Muscle of leg (tissue), 11 donors: ENCODE measurements around the gene SYT2. TPM values are rescaled to one million over a fixed set of nuclear protein-coding genes. Genes with fewer than 3 reads are reported as not detected.
"Not testable (repeated sequence)": the region's sequence is repeated elsewhere in the genome, so short reads cannot be mapped to it uniquely, and the experiment has no call there.

Source experiments
- DNase-seq: peaks from one replicate; pipeline ENCODE4 v3.0.0; 2013
- H3K27ac ChIP-seq: one replicate; pipeline ENCODE4 v1.5.1; 2013; ENCODE audit warnings: mild to moderate bottlenecking, low read length, control low read depth
- H3K27me3 ChIP-seq: one replicate; pipeline ENCODE4 v1.6.1; 2013; ENCODE audit warnings: low read length; ENCODE audit not compliant: control insufficient read depth, insufficient read depth
- H3K36me3 ChIP-seq: one replicate; pipeline ENCODE4 v1.6.1; 2013; ENCODE audit warnings: low read length; ENCODE audit not compliant: control insufficient read depth, insufficient read depth
- H3K4me1 ChIP-seq: one replicate; pipeline ENCODE4 v1.6.1; 2013; ENCODE audit warnings: low read length; ENCODE audit not compliant: control insufficient read depth, insufficient read depth
- H3K4me3 ChIP-seq: one replicate; pipeline ENCODE4 v1.5.1; 2013; ENCODE audit warnings: low read length, control low read depth
- H3K9me3 ChIP-seq: replicated peaks from 2 replicates; pipeline ENCODE4 v1.6.1; 2013; ENCODE audit warnings: low read depth, low read length; ENCODE audit not compliant: control insufficient read depth
- WGBS: methylation state at CpG from one replicate; pipeline ENCODE4 v1.1.5; 2013; ENCODE audit warnings: missing lambda C conversion rate; ENCODE audit not compliant: insufficient coverage; 5-methylcytosine and 5-hydroxymethylcytosine counted together
- polyA plus RNA-seq, 8 donors: library from polyadenylated mRNA; unstranded; fragments of 120-200 nt; gene quantifications; one replicate each; pipeline versions ENCODE4 v1.2.1 to v1.2.3, GENCODE V29; 2013; ENCODE audit warnings: inconsistent platforms in 1 of 8, low replicate concordance in 1 of 8; ENCODE audit not compliant: insufficient read length in 8 of 8, insufficient read depth in 1 of 8
- total RNA-seq: library from RNA; stranded (reverse); fragments of 120-200 nt; gene quantifications from one replicate; pipeline ENCODE4 v1.2.4, GENCODE V29; 2013

Gene SYT2
- total and polyA plus RNA-seq, 9 donors, result 0.04 to 0.63 (median 0.33) TPM

- H3K36me3 ChIP-seq, result peaks cover 16% of the 10 kb centered on the region
- H3K27me3 ChIP-seq, result no peaks in the 10 kb centered on the region
- no peak overlapping the region for H3K4me3 ChIP-seq
- WGBS, result no CpG with 5 or more reads among the region's 1 CpG
- no peaks in the 10 kb centered on the region for H3K9me3 ChIP-seq
- H3K27ac ChIP-seq, result peak overlapping the region; percentile 83
- peaks cover 58% of the 10 kb centered on the region for H3K4me1 ChIP-seq
- DNase-seq, result peak; percentile 78
These were observed 123.4 kb downstream of the SYT2 start for GRCh38 chr1:202586871-202587270.

- no peaks in the 10 kb centered on the region for H3K27me3 ChIP-seq
- H3K4me3 ChIP-seq, result no peak overlapping the region
- 8% methylated on average over 3 of the region's 4 CpGs for WGBS
- peaks cover 53% of the 10 kb centered on the region for H3K4me1 ChIP-seq
- peaks cover 19% of the 10 kb centered on the region for H3K36me3 ChIP-seq
- DNase-seq, result peak; percentile 79
- peak overlapping the region; percentile 83 for H3K27ac ChIP-seq
- no peaks in the 10 kb centered on the region for H3K9me3 ChIP-seq
These were observed 124.0 kb downstream of the SYT2 start for GRCh38 chr1:202586018-202586821.

GRCh38 chr1:202585590-202585933, 124.7 kb downstream of the SYT2 start:
- peaks cover 53% of the 10 kb centered on the region for H3K4me1 ChIP-seq
- no peak overlapping the region for H3K27ac ChIP-seq
- H3K27me3 ChIP-seq, result no peaks in the 10 kb centered on the region
- no peak for DNase-seq
- peaks cover 25% of the 10 kb centered on the region for H3K36me3 ChIP-seq
- H3K4me3 ChIP-seq, result no peak overlapping the region
- H3K9me3 ChIP-seq, result no peaks in the 10 kb centered on the region

GRCh38 chr1:202584707-202585589, 125.3 kb downstream of the SYT2 start:
- no peaks in the 10 kb centered on the region for H3K27me3 ChIP-seq
- peaks cover 53% of the 10 kb centered on the region for H3K4me1 ChIP-seq
- WGBS, result 80% methylated on average over 7 of the region's 8 CpGs
- H3K9me3 ChIP-seq, result no peaks in the 10 kb centered on the region
- no peak for DNase-seq
- H3K36me3 ChIP-seq, result peaks cover 30% of the 10 kb centered on the region
- no peak overlapping the region for H3K27ac ChIP-seq
- H3K4me3 ChIP-seq, result no peak overlapping the region

GRCh38 chr1:202582350-202582749, 127.9 kb downstream of the SYT2 start:
- not testable (repeated sequence) for DNase-seq, H3K27ac ChIP-seq, H3K27me3 ChIP-seq, H3K9me3 ChIP-seq, H3K4me3 ChIP-seq
- WGBS, result 11% methylated on average over 1 of the region's 5 CpGs
- Histone ChIP-seq H3K4me1 (peaks cover 53% of the 10 kb centered on the region), H3K36me3 (peaks cover 30% of the 10 kb centered on the region)

GRCh38 chr1:202580619-202581018, 129.6 kb downstream of the SYT2 start:
- Histone ChIP-seq H3K9me3 (no peaks in the 10 kb centered on the region), H3K4me3 (no peak overlapping the region), H3K27ac (peak overlapping the region; percentile 62), H3K36me3 (peaks cover 35% of the 10 kb centered on the region), H3K4me1 (peaks cover 51% of the 10 kb centered on the region), H3K27me3 (no peaks in the 10 kb centered on the region)
- WGBS, result no CpG with 5 or more reads among the region's 1 CpG
- DNase-seq, result peak; percentile 55

- peaks cover 42% of the 10 kb centered on the region for H3K36me3 ChIP-seq
- peak overlapping the region; percentile 62 for H3K27ac ChIP-seq
- peaks cover 51% of the 10 kb centered on the region for H3K4me1 ChIP-seq
These were observed 130.4 kb downstream of the SYT2 start for GRCh38 chr1:202579806-202580205.

GRCh38 chr1:202578565-202578964, 131.7 kb downstream of the SYT2 start:
- Histone ChIP-seq H3K4me3 (no peak overlapping the region), H3K27me3 (no peaks in the 10 kb centered on the region), H3K9me3 (no peaks in the 10 kb centered on the region), H3K27ac (peak overlapping the region; percentile 62), H3K4me1 (peaks cover 51% of the 10 kb centered on the region), H3K36me3 (peaks cover 37% of the 10 kb centered on the region)
- peak; percentile 72 for DNase-seq
- 35% methylated on average over 2 of the region's 6 CpGs for WGBS

More at GRCh38 chr1:202579806-202580205, 130.4 kb downstream of the SYT2 start:
- Histone ChIP-seq H3K9me3 (no peaks in the 10 kb centered on the region), H3K4me3 (no peak overlapping the region), H3K27me3 (no peaks in the 10 kb centered on the region)
- peak; percentile 91 for DNase-seq
- WGBS, result no CpG with 5 or more reads among the region's 2 CpGs

- Histone ChIP-seq H3K4me1 (peaks cover 51% of the 10 kb centered on the region), H3K27me3 (no peaks in the 10 kb centered on the region), H3K36me3 (peaks cover 38% of the 10 kb centered on the region), H3K27ac (peak overlapping the region; percentile 62), H3K4me3 (no peak overlapping the region), H3K9me3 (no peaks in the 10 kb centered on the region)
- peak; percentile 86 for DNase-seq
- WGBS, result 14% methylated on average over 2 of the region's 4 CpGs
These were observed 132.2 kb downstream of the SYT2 start for GRCh38 chr1:202578001-202578504.

- Histone ChIP-seq H3K27me3 (no peaks in the 10 kb centered on the region), H3K36me3 (peaks cover 45% of the 10 kb centered on the region), H3K27ac (peak overlapping the region; percentile 62), H3K4me3 (no peak overlapping the region), H3K9me3 (no peaks in the 10 kb centered on the region), H3K4me1 (peaks cover 51% of the 10 kb centered on the region)
- peak; percentile 56 for DNase-seq
- WGBS, result 0% methylated on average over 1 of the region's 2 CpGs
These were observed 132.9 kb downstream of the SYT2 start for GRCh38 chr1:202577381-202577780.
